A673 (cell line): Measurements from ENCODE around the gene SIGLEC7.

Experiments used
- EZH2 ChIP-seq: fragments of 200-600 bp; sonication (generic); IDR thresholded peaks from 2 replicates; pipeline ENCODE4 v1.6.1; 2017; ENCODE audit warnings: borderline replicate concordance, low read depth, mild to moderate bottlenecking, mixed read lengths, antibody characterized with exemption, low read length; ENCODE audit not compliant: poor library complexity, severe bottlenecking
- TF ChIP-seq, protein P1 (sequence below): fragments of 300-800, 200-600 bp; sonication (generic); conservative IDR thresholded peaks from 2 replicates; pipeline ENCODE4 v1.5.1; 2017; ENCODE audit warnings: low read depth, mild to moderate bottlenecking, antibody characterized with exemption, low read length, moderate library complexity, mixed read lengths

DNA sequence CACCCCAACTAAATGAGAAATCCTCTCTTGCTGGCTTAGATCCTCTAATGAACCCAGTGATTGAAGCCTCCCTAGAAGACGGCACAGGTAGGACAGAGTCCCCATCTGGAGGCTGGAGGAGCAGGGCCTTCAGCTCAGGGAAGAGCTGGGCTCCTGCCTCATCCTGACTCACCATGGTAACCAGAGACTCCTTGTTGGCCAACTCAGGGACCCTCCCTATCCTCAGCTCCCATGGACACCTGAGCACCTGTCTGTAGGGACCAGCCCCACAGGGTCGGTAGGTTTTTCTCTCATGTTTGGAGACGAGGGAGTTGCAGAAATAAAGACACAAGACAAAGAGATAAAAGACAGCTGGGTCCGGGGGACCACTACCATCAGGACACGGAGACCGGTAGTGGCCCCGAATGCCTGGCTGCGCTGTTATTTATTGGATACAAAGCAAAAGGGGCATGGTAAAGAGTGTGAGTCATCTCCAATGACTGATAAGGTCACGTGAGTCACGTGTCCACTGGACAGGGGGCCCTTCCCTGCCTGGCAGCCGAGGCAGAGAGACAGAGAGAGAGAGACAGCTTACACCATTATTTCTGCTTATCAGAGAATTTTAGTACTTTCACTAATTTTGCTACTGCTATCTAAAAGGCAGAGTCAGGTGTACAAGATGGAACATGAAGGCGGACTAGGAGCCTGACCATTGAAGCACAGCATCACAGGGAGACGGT, 26.6 kb downstream of the SIGLEC7 start:
- TF ChIP-seq, protein P1, sequence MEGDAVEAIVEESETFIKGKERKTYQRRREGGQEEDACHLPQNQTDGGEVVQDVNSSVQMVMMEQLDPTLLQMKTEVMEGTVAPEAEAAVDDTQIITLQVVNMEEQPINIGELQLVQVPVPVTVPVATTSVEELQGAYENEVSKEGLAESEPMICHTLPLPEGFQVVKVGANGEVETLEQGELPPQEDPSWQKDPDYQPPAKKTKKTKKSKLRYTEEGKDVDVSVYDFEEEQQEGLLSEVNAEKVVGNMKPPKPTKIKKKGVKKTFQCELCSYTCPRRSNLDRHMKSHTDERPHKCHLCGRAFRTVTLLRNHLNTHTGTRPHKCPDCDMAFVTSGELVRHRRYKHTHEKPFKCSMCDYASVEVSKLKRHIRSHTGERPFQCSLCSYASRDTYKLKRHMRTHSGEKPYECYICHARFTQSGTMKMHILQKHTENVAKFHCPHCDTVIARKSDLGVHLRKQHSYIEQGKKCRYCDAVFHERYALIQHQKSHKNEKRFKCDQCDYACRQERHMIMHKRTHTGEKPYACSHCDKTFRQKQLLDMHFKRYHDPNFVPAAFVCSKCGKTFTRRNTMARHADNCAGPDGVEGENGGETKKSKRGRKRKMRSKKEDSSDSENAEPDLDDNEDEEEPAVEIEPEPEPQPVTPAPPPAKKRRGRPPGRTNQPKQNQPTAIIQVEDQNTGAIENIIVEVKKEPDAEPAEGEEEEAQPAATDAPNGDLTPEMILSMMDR, result no peak
- no peak for TF ChIP-seq EZH2
